CD4-positive, CD25-positive, alpha-beta regulatory T cell (primary cell): ENCODE data around the gene NOD1. TPM values are rescaled to one million over a fixed set of nuclear protein-coding genes. Genes with fewer than 3 reads are reported as not detected.
A peak's percentile ranks its signal among the peaks of the same experiment; 100 is the strongest.
"Not testable (repeated sequence)": the region's sequence is repeated elsewhere in the genome, so short reads cannot be mapped to it uniquely, and the experiment has no call there.

Experiments
- ATAC-seq, 2 donors: fragments of 150-1000 bp; cut with Tn5 transposase; one replicate each; pipeline ENCODE4 v1.10.0; 2021; ENCODE audit warnings: low read depth in 2 of 2, moderate number of reproducible peaks in 2 of 2, moderate library complexity in 1 of 2
- DNase-seq, 3 donors: peaks; one replicate each; pipeline versions ENCODE4 v3.0.0 to v3.0.0-alpha.2; 2012 to 2022; ENCODE audit warnings: mixed read lengths in 1 of 3
- H3K27ac ChIP-seq: one replicate; pipeline ENCODE4 v1.7.0; 2013; ENCODE audit warnings: mild to moderate bottlenecking, low read length; ENCODE audit not compliant: insufficient read depth, poor library complexity, severe bottlenecking
- H3K27me3 ChIP-seq: one replicate; pipeline ENCODE4 v1.7.0; 2013; ENCODE audit warnings: low read length; ENCODE audit not compliant: control insufficient read depth, insufficient read depth
- H3K36me3 ChIP-seq: one replicate; pipeline ENCODE4 v1.7.0; 2013; ENCODE audit warnings: mild to moderate bottlenecking, low read length, moderate library complexity; ENCODE audit not compliant: control insufficient read depth, insufficient read depth
- H3K4me1 ChIP-seq: 2 replicates; pipeline ENCODE4 v1.7.0; 2013; ENCODE audit warnings: mild to moderate bottlenecking, low read length; ENCODE audit not compliant: insufficient read depth, control insufficient read depth, poor library complexity, severe bottlenecking
- H3K4me3 ChIP-seq: one replicate; pipeline ENCODE4 v1.7.0; 2013; ENCODE audit warnings: low read depth, mild to moderate bottlenecking, low read length, moderate library complexity
- H3K9me3 ChIP-seq, 2 experiments: 1 replicate in 1 of 2; 2 replicates in 1 of 2; pipeline ENCODE4 v1.7.0; 2013; ENCODE audit warnings: low read length in 2 of 2, mild to moderate bottlenecking in 1 of 2, moderate library complexity in 1 of 2; ENCODE audit not compliant: control insufficient read depth in 2 of 2
- H3K27ac Mint-ChIP-seq, 3 donors: one replicate each; pipeline ENCODE4 v1.8.0; 2020 to 2022; ENCODE audit warnings: mild to moderate bottlenecking in 3 of 3, mixed read lengths in 3 of 3, moderate library complexity in 2 of 3
- H3K27me3 Mint-ChIP-seq: one replicate; pipeline ENCODE4 v1.8.0; 2022; ENCODE audit warnings: mild to moderate bottlenecking, mixed read lengths
- H3K36me3 Mint-ChIP-seq: one replicate; pipeline ENCODE4 v1.8.0; 2020; ENCODE audit warnings: mixed read lengths
- H3K4me1 Mint-ChIP-seq, 4 donors: one replicate each; pipeline ENCODE4 v1.8.0; 2020 to 2022; ENCODE audit warnings: mixed read lengths in 4 of 4, mild to moderate bottlenecking in 1 of 4
- H3K4me3 Mint-ChIP-seq, 4 donors: one replicate each; pipeline ENCODE4 v1.8.0; 2020 to 2022; ENCODE audit warnings: mild to moderate bottlenecking in 4 of 4, mixed read lengths in 4 of 4, moderate library complexity in 3 of 4
- H3K9me3 Mint-ChIP-seq, 7 donors: one replicate each; pipeline ENCODE4 v1.8.0; 2020 to 2022; ENCODE audit warnings: mixed read lengths in 7 of 7, mild to moderate bottlenecking in 3 of 7, moderate library complexity in 2 of 7
- polyA plus RNA-seq, 4 donors: library from polyadenylated mRNA; unstranded; fragments of 300-500 nt; fragmentation: Illumina TruSeq; gene quantifications; one replicate each; pipeline ENCODE4 v1.2.3, GENCODE V29; 2021
- total RNA-seq: library from RNA; stranded (reverse); gene quantifications from one replicate; pipeline ENCODE4 v1.2.3, GENCODE V29; 2022

Gene NOD1
- 24.8 TPM for total RNA-seq
- 1 to 10 TPM; 4.8 to 7.3 (median 7.0) TPM for polyA plus RNA-seq

GRCh38 chr7:30478349-30479201, at the start of gene NOD1:
NOD1 (minus strand) TSS chr7:30478784; CDS start chr7:30456921, 21,863 bp downstream.
- DNase-seq (peak; percentile 52 to 83 (median 60)), ATAC-seq (peak; percentile 81 to 90)
- peak within 1 kb of the TSS; percentile 87 for H3K4me3 ChIP-seq
- H3K36me3 ChIP-seq = peaks cover 7% of the 10 kb centered on the region
- no peaks in the 10 kb centered on the region for H3K9me3 Mint-ChIP-seq
- H3K4me1 Mint-ChIP-seq = peaks cover 24 to 59% (median 40%) of the 10 kb centered on the region in 4 donors
- H3K27me3 Mint-ChIP-seq = no peaks in the 10 kb centered on the region
- H3K4me1 ChIP-seq = peaks cover 29% of the 10 kb centered on the region
- H3K9me3 ChIP-seq = no peaks in the 10 kb centered on the region
- no peaks in the 10 kb centered on the region for H3K27me3 ChIP-seq
- H3K27ac ChIP-seq = peak within 1 kb of the TSS; percentile 72
- peak within 1 kb of the TSS in 2 of 3 donors; percentile 82 to 95 for H3K27ac Mint-ChIP-seq
- H3K36me3 Mint-ChIP-seq = peaks cover 5% of the 10 kb centered on the region
- peak within 1 kb of the TSS in 3 of 4 donors; percentile 95 to 98 (median 97) for H3K4me3 Mint-ChIP-seq

- H3K36me3 Mint-ChIP-seq = peaks cover 26% of the 10 kb centered on the region
- ATAC-seq, H3K4me3 ChIP-seq, DNase-seq, H3K27me3 Mint-ChIP-seq, H3K9me3 ChIP-seq, H3K27ac Mint-ChIP-seq, H3K4me3 Mint-ChIP-seq, H3K27ac ChIP-seq, H3K36me3 ChIP-seq, H3K27me3 ChIP-seq, H3K9me3 Mint-ChIP-seq, H3K4me1 Mint-ChIP-seq, H3K4me1 ChIP-seq: not testable (repeated sequence)
These were observed 48.7 kb upstream of the NOD1 start for GRCh38 chr7:30527297-30527696.

- H3K36me3 Mint-ChIP-seq = peaks cover 24% of the 10 kb centered on the region
- H3K4me3 Mint-ChIP-seq = no peak overlapping the region
- no peaks in the 10 kb centered on the region for H3K27me3 Mint-ChIP-seq
- Histone ChIP-seq H3K9me3 (no peaks in the 10 kb centered on the region), H3K36me3 (no peaks in the 10 kb centered on the region), H3K27ac (no peak overlapping the region), H3K27me3 (no peaks in the 10 kb centered on the region), H3K4me1 (no peaks in the 10 kb centered on the region), H3K4me3 (no peak overlapping the region)
- H3K4me1 Mint-ChIP-seq = peaks cover 0 to 5% (median 2%) of the 10 kb centered on the region in 4 donors
- H3K9me3 Mint-ChIP-seq = no peaks in the 10 kb centered on the region
- peak overlapping the region in 1 of 3 donors; percentile 60 for H3K27ac Mint-ChIP-seq
- DNase-seq (no peak), ATAC-seq (no peak)
These were observed 47.6 kb upstream of the NOD1 start for GRCh38 chr7:30526163-30526562.

- no peak for ATAC-seq
- H3K27me3 ChIP-seq = no peaks in the 10 kb centered on the region
- Mint-ChIP-seq H3K27me3 (no peaks in the 10 kb centered on the region), H3K27ac (no peak overlapping the region), H3K36me3 (peaks cover 27% of the 10 kb centered on the region), H3K4me1 (peaks cover 0 to 4% (median 2%) of the 10 kb centered on the region in 4 donors), H3K4me3 (no peak overlapping the region), H3K9me3 (no peaks in the 10 kb centered on the region)
- no peak for DNase-seq
- no peaks in the 10 kb centered on the region for H3K4me1 ChIP-seq
- no peaks in the 10 kb centered on the region for H3K36me3 ChIP-seq
- no peak overlapping the region for H3K27ac ChIP-seq
- H3K9me3 ChIP-seq = no peaks in the 10 kb centered on the region
- H3K4me3 ChIP-seq = no peak overlapping the region
These were observed 46.8 kb upstream of the NOD1 start for GRCh38 chr7:30525429-30525828.

GRCh38 chr7:30524545-30524944, 46.0 kb upstream of the NOD1 start:
- no peak overlapping the region for H3K27ac ChIP-seq
- no peaks in the 10 kb centered on the region for H3K27me3 ChIP-seq
- H3K36me3 ChIP-seq = no peaks in the 10 kb centered on the region
- Mint-ChIP-seq H3K4me1 (peaks cover 0 to 4% (median 0%) of the 10 kb centered on the region in 4 donors), H3K9me3 (no peaks in the 10 kb centered on the region), H3K36me3 (peaks cover 27% of the 10 kb centered on the region), H3K27ac (no peak overlapping the region), H3K27me3 (no peaks in the 10 kb centered on the region), H3K4me3 (no peak overlapping the region)
- no peaks in the 10 kb centered on the region for H3K4me1 ChIP-seq
- DNase-seq (no peak), ATAC-seq (no peak)
- H3K4me3 ChIP-seq = no peak overlapping the region
- no peaks in the 10 kb centered on the region for H3K9me3 ChIP-seq

- H3K27me3 Mint-ChIP-seq = no peaks in the 10 kb centered on the region
- no peaks in the 10 kb centered on the region for H3K9me3 Mint-ChIP-seq
- Histone ChIP-seq H3K4me1 (no peaks in the 10 kb centered on the region), H3K9me3 (no peaks in the 10 kb centered on the region), H3K4me3 (no peak overlapping the region), H3K27ac (no peak overlapping the region), H3K27me3 (no peaks in the 10 kb centered on the region), H3K36me3 (no peaks in the 10 kb centered on the region)
- no peak overlapping the region for H3K4me3 Mint-ChIP-seq
- DNase-seq = no peak
- no peak for ATAC-seq
- H3K4me1 Mint-ChIP-seq = peaks cover 0 to 4% (median 0%) of the 10 kb centered on the region in 4 donors
- peak overlapping the region in 1 of 3 donors; percentile 25 for H3K27ac Mint-ChIP-seq
- peaks cover 27% of the 10 kb centered on the region for H3K36me3 Mint-ChIP-seq
These were observed 44.9 kb upstream of the NOD1 start for GRCh38 chr7:30523466-30523865.

- H3K27ac ChIP-seq = no peak overlapping the region
- H3K4me1 ChIP-seq = no peaks in the 10 kb centered on the region
- DNase-seq (no peak), ATAC-seq (no peak)
- no peaks in the 10 kb centered on the region for H3K9me3 Mint-ChIP-seq
- peaks cover 14% of the 10 kb centered on the region for H3K36me3 Mint-ChIP-seq
- H3K4me1 Mint-ChIP-seq = peaks cover 0 to 4% (median 0%) of the 10 kb centered on the region in 4 donors
- no peak overlapping the region for H3K4me3 ChIP-seq
- H3K4me3 Mint-ChIP-seq = no peak overlapping the region
- no peaks in the 10 kb centered on the region for H3K36me3 ChIP-seq
- no peak overlapping the region for H3K27ac Mint-ChIP-seq
- no peaks in the 10 kb centered on the region for H3K27me3 Mint-ChIP-seq
- H3K9me3 ChIP-seq = no peaks in the 10 kb centered on the region
- no peaks in the 10 kb centered on the region for H3K27me3 ChIP-seq
These were observed 43.6 kb upstream of the NOD1 start for GRCh38 chr7:30522159-30522558.

- no peak for DNase-seq
- Mint-ChIP-seq H3K36me3 (peaks cover 14% of the 10 kb centered on the region), H3K4me1 (peaks cover 0 to 4% (median 0%) of the 10 kb centered on the region in 4 donors), H3K27ac (no peak overlapping the region), H3K9me3 (no peaks in the 10 kb centered on the region), H3K4me3 (no peak overlapping the region), H3K27me3 (no peaks in the 10 kb centered on the region)
- Histone ChIP-seq H3K36me3 (no peaks in the 10 kb centered on the region), H3K27me3 (no peaks in the 10 kb centered on the region), H3K4me1 (no peaks in the 10 kb centered on the region), H3K9me3 (no peaks in the 10 kb centered on the region), H3K27ac (no peak overlapping the region), H3K4me3 (no peak overlapping the region)
- no peak for ATAC-seq
These were observed 42.9 kb upstream of the NOD1 start for GRCh38 chr7:30521532-30521931.
